ENCODE data around the gene LRRC38.

LRRC38 gene

GRCh38 chr1:13516606-13517005 is 2.8 kb upstream of the LRRC38 start:
- DNase-seq = no peak

GRCh38 chr1:13514821-13515220 is 1.0 kb upstream of the LRRC38 start:
- DNase-seq = peak; percentile 22

- DNase-seq = no peak
Observed at GRCh38 chr1:13513063-13513894, 524 bp downstream of the LRRC38 start.

GRCh38 chr1:13512472-13512871 is 1.3 kb downstream of the LRRC38 start:
- no peak for DNase-seq

- no peak for DNase-seq
Observed at GRCh38 chr1:13510499-13510898, 3.3 kb downstream of the LRRC38 start.

- DNase-seq = no peak
Observed at GRCh38 chr1:13507075-13507474, 6.7 kb downstream of the LRRC38 start.

GRCh38 chr1:13505020-13505419 is 8.8 kb downstream of the LRRC38 start:
- DNase-seq = no peak

- DNase-seq = no peak
Observed at GRCh38 chr1:13500806-13501205, 13.0 kb downstream of the LRRC38 start.

- DNase-seq = no peak
Observed at GRCh38 chr1:13499422-13499821, 14.4 kb downstream of the LRRC38 start.

GRCh38 chr1:13498553-13498952 is 15.2 kb downstream of the LRRC38 start:
- DNase-seq = no peak

- no peak for DNase-seq
Observed at GRCh38 chr1:13495186-13495585, 18.6 kb downstream of the LRRC38 start.

- no peak for DNase-seq
Observed at GRCh38 chr1:13494712-13495111, 19.1 kb downstream of the LRRC38 start.

- DNase-seq = no peak
Observed at GRCh38 chr1:13494025-13494424, 19.8 kb downstream of the LRRC38 start.

- no peak for DNase-seq
Observed at GRCh38 chr1:13492711-13493110, 21.1 kb downstream of the LRRC38 start.

- DNase-seq = no peak
Observed at GRCh38 chr1:13487957-13488356, 25.8 kb downstream of the LRRC38 start.

- peak; percentile 51 for DNase-seq
Observed at GRCh38 chr1:13487143-13487868, 26.5 kb downstream of the LRRC38 start.

GRCh38 chr1:13483946-13484345 is 29.9 kb downstream of the LRRC38 start:
- no peak for DNase-seq

- DNase-seq = no peak
Observed at GRCh38 chr1:13482600-13482999, 31.2 kb downstream of the LRRC38 start.

GRCh38 chr1:13479171-13479856 is 34.5 kb downstream of the LRRC38 start:
- no peak for DNase-seq

GRCh38 chr1:13478692-13479091 is 35.1 kb downstream of the LRRC38 start:
- peak; percentile 31 for DNase-seq

GRCh38 chr1:13469343-13469742 is 44.5 kb downstream of the LRRC38 start:
- peak; percentile 63 for DNase-seq

GRCh38 chr1:13465515-13465914 is 48.3 kb downstream of the LRRC38 start:
- no peak for DNase-seq

GRCh38 chr1:13462682-13463081 is 51.1 kb downstream of the LRRC38 start:
- DNase-seq = no peak

- DNase-seq = no peak
Observed at GRCh38 chr1:13461977-13462376, 51.8 kb downstream of the LRRC38 start.

Data from NCI-H82 (cell line).